ENCODE measurements around the gene AAK1.
A peak's percentile ranks its signal among the peaks of the same experiment; 100 is the strongest.
"Not testable (repeated sequence)": the region's sequence is repeated elsewhere in the genome, so short reads cannot be mapped to it uniquely, and the experiment has no call there.

The AAK1 gene

GRCh38 chr2:69643602-69644505, at the start of gene AAK1:
Gene AAK1, minus strand, starts transcription at chr2:69643739. Its CDS starts 699 bp downstream, at chr2:69643040.
- DNase-seq: peak; percentile 87

- DNase-seq: no peak
Measured at GRCh38 chr2:69692424-69692823, 48.9 kb upstream of the AAK1 start.

GRCh38 chr2:69689969-69690368, 46.4 kb upstream of the AAK1 start:
- no peak for DNase-seq

DNA sequence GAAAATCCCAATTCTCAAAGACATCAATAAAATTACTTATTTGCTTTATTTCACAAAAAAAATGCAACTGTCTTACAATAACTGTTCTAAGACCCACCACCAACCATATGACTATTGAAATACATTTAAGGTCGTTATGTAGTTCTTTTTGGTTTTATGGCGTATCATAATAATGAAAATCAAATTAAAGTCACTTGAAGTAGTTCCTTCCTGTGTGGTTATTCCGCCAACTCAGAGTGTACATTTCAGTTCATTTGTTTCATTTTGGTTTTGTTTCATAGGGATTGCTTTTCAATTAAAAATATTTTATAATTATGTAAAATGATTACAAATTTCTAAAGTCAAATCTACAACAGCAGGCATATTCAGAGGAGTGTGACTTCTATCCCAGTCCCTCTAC, 45.9 kb upstream of the AAK1 start:
- DNase-seq: no peak

DNA sequence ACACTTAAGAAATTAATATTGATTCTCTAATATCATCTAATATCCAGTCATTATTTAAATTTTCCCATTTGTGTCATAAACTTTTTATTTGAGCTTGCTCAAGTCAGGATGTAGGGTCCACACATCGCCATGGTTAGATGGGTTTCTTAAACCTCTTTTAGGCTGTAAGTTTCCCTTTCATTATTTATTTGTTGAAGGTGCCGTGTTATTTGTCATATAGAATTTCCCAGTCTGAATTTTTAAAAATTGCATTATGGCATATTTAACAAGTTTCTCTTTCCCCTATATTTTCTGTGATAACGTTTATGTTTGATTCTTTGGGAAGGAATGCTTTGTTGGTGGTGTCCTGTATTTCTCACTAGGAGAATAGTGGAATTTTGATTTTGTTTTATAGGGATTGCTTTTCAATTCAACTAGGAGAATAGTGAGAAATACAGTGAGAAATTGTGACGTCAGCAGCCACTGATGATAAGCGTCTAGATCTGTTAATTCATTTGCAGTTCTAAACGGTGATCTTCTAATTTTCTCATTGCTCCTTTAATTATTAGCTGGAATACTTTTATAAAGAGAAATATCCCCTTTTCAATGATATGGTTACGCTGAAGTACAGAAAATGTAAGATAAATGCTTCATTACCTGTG, 44.6 kb upstream of the AAK1 start:
- no peak for DNase-seq

GRCh38 chr2:69686813-69687212, 43.3 kb upstream of the AAK1 start:
- no peak for DNase-seq

DNA sequence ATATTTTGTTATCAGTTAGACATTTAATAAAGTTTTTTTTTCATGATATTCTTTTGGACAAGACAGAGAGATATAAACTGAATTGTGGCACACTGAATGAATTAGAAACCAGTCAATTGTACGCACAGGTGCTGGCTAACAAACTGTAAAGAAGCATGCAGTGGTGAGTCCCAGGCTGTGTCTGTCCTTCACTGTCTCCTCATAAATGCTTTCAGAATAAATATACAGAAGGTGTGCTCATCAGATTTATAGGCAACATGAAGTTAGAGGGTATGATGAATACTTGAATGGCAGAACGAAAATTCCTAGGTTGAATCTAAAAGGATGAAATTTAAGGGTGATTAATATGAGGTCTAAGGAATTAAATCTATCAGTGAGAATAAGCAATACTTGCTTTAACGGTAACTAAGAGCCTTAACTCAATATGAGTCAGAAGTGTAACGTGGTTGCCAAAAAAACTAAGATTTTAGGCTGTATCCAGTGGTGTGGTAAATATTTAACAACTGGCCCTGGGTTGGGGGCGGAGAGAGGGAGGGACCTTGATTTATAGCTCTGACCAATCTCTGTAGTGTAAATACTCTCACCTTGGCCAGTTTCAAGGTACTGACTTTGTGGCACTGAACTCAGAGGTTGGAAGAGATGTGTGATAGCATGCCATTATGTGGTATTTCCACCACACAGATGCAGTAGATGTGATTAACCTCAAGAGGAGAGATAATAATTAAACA, 41.9 kb upstream of the AAK1 start:
- DNase-seq: no peak

- no peak for DNase-seq
Measured at GRCh38 chr2:69683170-69683971, 39.8 kb upstream of the AAK1 start.

DNA sequence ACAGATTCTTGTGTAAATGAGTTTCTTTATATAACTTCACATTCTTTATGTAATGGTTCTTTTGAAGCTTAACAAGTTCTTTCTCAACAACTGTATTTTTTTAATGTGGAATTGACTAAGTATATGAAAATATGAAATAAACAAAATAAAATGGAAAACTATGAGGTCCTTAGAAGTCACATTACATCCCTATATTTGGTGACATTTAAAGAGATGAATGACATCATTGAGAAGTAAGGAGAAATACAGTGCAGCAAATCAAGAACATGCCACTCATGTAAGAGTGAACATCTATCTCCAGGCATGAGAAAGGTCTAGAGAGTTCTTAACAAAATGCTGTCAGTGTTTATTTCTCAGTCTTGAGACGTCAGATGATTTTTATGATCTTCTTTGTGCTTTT, 39.0 kb upstream of the AAK1 start:
- DNase-seq: no peak

DNA sequence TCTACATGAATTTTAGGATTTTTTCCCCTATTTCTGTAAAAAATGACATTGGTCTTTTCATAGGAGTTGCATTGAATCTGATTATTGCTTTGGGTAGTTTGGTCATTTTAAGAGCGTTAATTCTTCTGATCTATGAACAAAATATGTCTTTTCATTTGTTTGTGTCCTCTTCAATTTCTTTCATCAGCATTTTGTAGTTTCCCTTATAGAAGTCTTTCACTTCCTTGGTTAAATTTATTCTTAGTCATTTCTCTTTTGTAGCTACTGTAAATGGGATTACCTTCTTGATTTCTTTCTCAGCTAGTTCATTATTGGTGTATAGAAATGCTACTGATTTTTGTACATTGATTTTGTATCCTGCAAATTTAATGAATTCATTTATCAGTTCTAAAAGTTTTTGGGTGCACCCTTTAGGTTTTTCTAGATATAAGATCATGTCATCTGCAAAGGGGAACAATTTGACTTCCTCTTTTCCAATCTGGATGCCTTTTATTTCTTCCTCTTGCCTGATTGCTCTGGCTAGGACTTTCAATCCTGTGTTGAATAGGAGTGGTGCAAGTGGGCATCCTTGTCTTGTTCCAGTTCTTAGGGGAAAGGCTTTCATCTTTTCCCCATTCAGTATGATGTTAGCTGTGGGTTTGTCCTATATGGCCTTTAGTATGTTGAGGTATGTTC, 36.6 kb upstream of the AAK1 start:
- DNase-seq: no peak

GRCh38 chr2:69677914-69678313, 34.4 kb upstream of the AAK1 start:
- no peak for DNase-seq

DNA sequence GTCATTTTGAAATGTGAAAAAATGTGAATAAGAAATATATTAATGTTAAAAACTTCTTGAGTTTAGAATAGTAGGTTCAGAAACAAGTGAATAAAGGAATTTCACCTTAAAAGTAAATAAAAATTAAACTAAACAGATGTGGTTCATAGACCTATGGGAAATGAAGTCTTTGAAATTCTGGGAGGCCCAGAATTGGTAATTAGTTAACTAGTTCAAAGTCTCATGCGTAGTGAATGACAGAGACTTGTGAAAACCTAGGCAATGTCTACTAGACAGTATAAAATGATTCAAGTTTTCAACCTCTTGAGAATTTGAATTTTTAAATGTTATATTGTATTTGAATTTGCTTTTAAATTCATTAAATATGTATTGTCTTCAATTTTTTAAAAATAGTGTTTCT, 32.6 kb upstream of the AAK1 start:
- no peak for DNase-seq

DNA sequence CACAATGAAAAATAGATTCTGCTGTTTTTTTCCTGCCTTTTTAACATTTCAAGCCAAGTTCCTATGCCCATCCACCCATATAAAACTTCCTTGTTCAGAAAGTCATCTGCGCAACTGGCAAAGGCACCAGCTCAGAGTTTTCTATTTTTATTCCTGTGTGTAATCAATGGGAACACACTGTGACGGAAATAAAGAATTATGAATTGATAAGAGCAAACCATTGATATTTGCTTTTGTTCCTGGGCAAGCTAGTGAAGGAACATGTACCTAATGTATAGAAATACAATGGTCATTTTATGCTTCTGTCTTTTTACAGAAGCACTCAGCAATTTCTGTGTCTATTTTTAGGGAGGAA, 30.8 kb upstream of the AAK1 start:
- no peak for DNase-seq

GRCh38 chr2:69673098-69673497, 29.6 kb upstream of the AAK1 start:
- not testable (repeated sequence) for DNase-seq

- no peak for DNase-seq
Measured at GRCh38 chr2:69669666-69670065, 26.1 kb upstream of the AAK1 start.

GRCh38 chr2:69668598-69668997, 25.1 kb upstream of the AAK1 start:
- no peak for DNase-seq

- no peak for DNase-seq
Measured at GRCh38 chr2:69667805-69668382, 24.4 kb upstream of the AAK1 start.

- no peak for DNase-seq
Measured at GRCh38 chr2:69665152-69665551, 21.6 kb upstream of the AAK1 start.

- no peak for DNase-seq
Measured at GRCh38 chr2:69663860-69664259, 20.3 kb upstream of the AAK1 start.

- DNase-seq: not testable (repeated sequence)
Measured at GRCh38 chr2:69662547-69662946, 19.0 kb upstream of the AAK1 start.

- no peak for DNase-seq
Measured at GRCh38 chr2:69660637-69661036, 17.1 kb upstream of the AAK1 start.

DNA sequence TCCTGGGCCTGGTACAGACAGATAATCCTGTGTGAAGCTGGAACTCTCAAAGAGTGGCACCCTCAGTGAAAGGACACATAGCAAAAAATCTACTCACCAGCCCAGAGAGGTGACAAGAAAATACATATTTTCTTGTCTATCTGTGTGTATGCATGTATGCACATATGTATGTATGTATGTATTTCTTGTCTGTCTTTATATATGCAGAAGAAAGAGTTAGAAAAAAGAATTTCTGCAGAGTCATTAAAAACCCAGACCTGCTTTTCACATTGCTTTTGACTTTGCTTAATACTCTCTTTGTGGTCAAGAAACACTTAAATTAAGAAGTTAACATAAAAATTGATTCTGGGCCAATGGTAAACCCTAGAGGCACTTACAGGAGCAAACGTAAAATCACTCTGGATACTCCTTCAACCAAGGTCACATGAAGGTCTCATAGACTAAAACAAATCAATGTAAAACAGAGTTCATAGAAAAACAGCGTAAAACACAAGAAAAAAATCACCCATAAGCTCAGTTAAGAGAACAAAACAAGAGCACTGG, 16.5 kb upstream of the AAK1 start:
- DNase-seq: no peak

Measured in NCI-H146 (cell line).